GM18873 (cell line): ENCODE data around the gene ING5.
"Not testable (repeated sequence)": the region's sequence is repeated elsewhere in the genome, so short reads cannot be mapped to it uniquely, and the experiment has no call there.

ENCODE experiments used
- ATAC-seq: cut with Tn5 transposase; IDR thresholded peaks from one replicate; pipeline ENCODE4 v1.9.1; 2021; ENCODE audit warnings: mild to moderate bottlenecking, moderate library complexity, moderate number of reproducible peaks; ENCODE audit not compliant: unreplicated experiment, low FRiP score

The ING5 gene

GRCh38 chr2:241754042-241754441 is 52.2 kb downstream of the ING5 start:
- ATAC-seq: no peak

GRCh38 chr2:241755166-241755565 is 53.3 kb downstream of the ING5 start:
- ATAC-seq: no peak

GRCh38 chr2:241755777-241756176 is 53.9 kb downstream of the ING5 start:
- no peak for ATAC-seq

GRCh38 chr2:241759067-241759807 is 57.4 kb downstream of the ING5 start:
- ATAC-seq: no peak

- not testable (repeated sequence) for ATAC-seq
Observed at GRCh38 chr2:241759893-241760292, 58.1 kb downstream of the ING5 start.

- no peak for ATAC-seq
Observed at GRCh38 chr2:241760301-241760771, 58.5 kb downstream of the ING5 start.

GRCh38 chr2:241762321-241762932 is 60.6 kb downstream of the ING5 start:
- no peak for ATAC-seq

GRCh38 chr2:241762933-241763369 is 61.1 kb downstream of the ING5 start:
- ATAC-seq: no peak

GRCh38 chr2:241763551-241764274 is 61.9 kb downstream of the ING5 start:
- no peak for ATAC-seq

- ATAC-seq: no peak
Observed at GRCh38 chr2:241764275-241765241, 62.7 kb downstream of the ING5 start.

- ATAC-seq: no peak
Observed at GRCh38 chr2:241767464-241768250, 65.8 kb downstream of the ING5 start.

GRCh38 chr2:241768251-241768711 is 66.4 kb downstream of the ING5 start:
- ATAC-seq: no peak

GRCh38 chr2:241768850-241769249 is 67.0 kb downstream of the ING5 start:
- no peak for ATAC-seq

- no peak for ATAC-seq
Observed at GRCh38 chr2:241769819-241770184, 68.0 kb downstream of the ING5 start.

GRCh38 chr2:241770185-241770935 is 68.5 kb downstream of the ING5 start:
- no peak for ATAC-seq

GRCh38 chr2:241770936-241771285 is 69.1 kb downstream of the ING5 start:
- no peak for ATAC-seq

GRCh38 chr2:241771286-241772062 is 69.6 kb downstream of the ING5 start:
- ATAC-seq: no peak

- ATAC-seq: no peak
Observed at GRCh38 chr2:241772063-241772499, 70.2 kb downstream of the ING5 start.
